NCI-H82 treated with DMSO at 0.1 percent for 48 hours (cell line): ENCODE measurements around the gene TRIM54.
"Not testable (repeated sequence)": the region's sequence is repeated elsewhere in the genome, so short reads cannot be mapped to it uniquely, and the experiment has no call there.

ENCODE experiments used
- DNase-seq: peaks from one replicate; lab custom pipeline; 2025; ENCODE audit not compliant: unreplicated experiment; lab: John Stamatoyannopoulos, UW

The TRIM54 gene

GRCh38 chr2:27281442-27281841, 787 bp upstream of the TRIM54 start:
- no peak for DNase-seq

- no peak for DNase-seq
Measured at GRCh38 chr2:27282892-27283291, 663 bp downstream of the TRIM54 start.

GRCh38 chr2:27284996-27285395, 2.8 kb downstream of the TRIM54 start:
- DNase-seq: no peak

- no peak for DNase-seq
Measured at GRCh38 chr2:27285481-27285880, 3.3 kb downstream of the TRIM54 start.

GRCh38 chr2:27288610-27289009, 6.4 kb downstream of the TRIM54 start:
- no peak for DNase-seq

- DNase-seq: no peak
Measured at GRCh38 chr2:27290549-27290948, 8.3 kb downstream of the TRIM54 start.

- DNase-seq: no peak
Measured at GRCh38 chr2:27291865-27292264, 9.6 kb downstream of the TRIM54 start.

- DNase-seq: no peak
Measured at GRCh38 chr2:27294928-27295327, 12.7 kb downstream of the TRIM54 start.

GRCh38 chr2:27296481-27296880, 14.3 kb downstream of the TRIM54 start:
- no peak for DNase-seq

- no peak for DNase-seq
Measured at GRCh38 chr2:27297195-27297594, 15.0 kb downstream of the TRIM54 start.

GRCh38 chr2:27298391-27299080, 16.3 kb downstream of the TRIM54 start:
- no peak for DNase-seq

GRCh38 chr2:27300606-27301005, 18.4 kb downstream of the TRIM54 start:
- not testable (repeated sequence) for DNase-seq

- DNase-seq: peak; percentile 62
Measured at GRCh38 chr2:27303093-27304025, 21.1 kb downstream of the TRIM54 start.

GRCh38 chr2:27304488-27305240, 22.4 kb downstream of the TRIM54 start:
- DNase-seq: no peak

- no peak for DNase-seq
Measured at GRCh38 chr2:27305516-27305915, 23.3 kb downstream of the TRIM54 start.

GRCh38 chr2:27306136-27306535, 23.9 kb downstream of the TRIM54 start:
- no peak for DNase-seq

GRCh38 chr2:27306573-27307286, 24.5 kb downstream of the TRIM54 start:
- DNase-seq: no peak

- DNase-seq: no peak
Measured at GRCh38 chr2:27307287-27307544, 25.0 kb downstream of the TRIM54 start.

GRCh38 chr2:27307545-27308358, 25.5 kb downstream of the TRIM54 start:
- DNase-seq: no peak

- DNase-seq: no peak
Measured at GRCh38 chr2:27308359-27308881, 26.2 kb downstream of the TRIM54 start, which contains the start of gene UCN. TSS of gene UCN (minus strand) at chr2:27308445. CDS start at chr2:27307895, 550 bp downstream.
